Measurements from ENCODE around the gene ADRA2B.

ADRA2B gene

DNA sequence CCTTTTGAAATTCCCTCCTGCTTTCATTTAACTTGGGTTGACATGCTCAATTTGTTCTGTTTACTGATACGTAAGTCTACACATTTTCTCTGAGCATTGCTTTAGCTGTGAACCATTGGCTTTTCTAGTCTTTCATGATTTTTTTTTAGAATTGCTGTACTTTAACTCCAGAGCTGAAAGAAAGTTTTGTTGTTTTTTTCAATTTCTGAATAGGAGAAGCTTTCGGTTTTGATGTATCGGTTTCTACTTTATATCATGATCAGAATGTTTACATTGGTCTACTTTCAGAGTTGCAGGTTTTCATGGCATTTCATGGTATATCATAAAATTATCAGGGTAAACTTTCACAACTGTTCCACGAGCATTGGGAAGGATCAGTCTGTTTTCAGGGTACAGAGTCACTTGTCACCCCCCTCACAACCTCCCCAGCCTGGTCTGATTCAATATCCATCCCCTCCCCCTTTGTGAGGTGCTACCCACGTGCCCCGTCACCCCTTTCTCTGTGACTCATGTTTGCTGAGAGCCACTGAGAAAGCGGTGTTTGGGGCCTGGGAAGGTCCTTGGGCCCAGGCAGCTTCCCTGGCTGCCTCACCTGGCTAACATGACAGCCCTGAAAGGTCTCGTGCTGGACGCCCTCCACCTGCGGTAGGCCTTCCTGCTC is 14.9 kb upstream of the ADRA2B start:
- no peak for TF ChIP-seq CTCF (IDR thresholded peaks at IDR 0.05; ENCODE audit: low read depth, low read length)
- no peak for DNase-seq (ENCODE audit: low read depth, low spot score)
- in situ Hi-C loops (cut with HindIII; ENCODE audit: low sequenced_read_pairs) = no loop called here
- no peak overlapping the region for H3K4me3 ChIP-seq (ENCODE audit: low read depth, low read length)

DNA sequence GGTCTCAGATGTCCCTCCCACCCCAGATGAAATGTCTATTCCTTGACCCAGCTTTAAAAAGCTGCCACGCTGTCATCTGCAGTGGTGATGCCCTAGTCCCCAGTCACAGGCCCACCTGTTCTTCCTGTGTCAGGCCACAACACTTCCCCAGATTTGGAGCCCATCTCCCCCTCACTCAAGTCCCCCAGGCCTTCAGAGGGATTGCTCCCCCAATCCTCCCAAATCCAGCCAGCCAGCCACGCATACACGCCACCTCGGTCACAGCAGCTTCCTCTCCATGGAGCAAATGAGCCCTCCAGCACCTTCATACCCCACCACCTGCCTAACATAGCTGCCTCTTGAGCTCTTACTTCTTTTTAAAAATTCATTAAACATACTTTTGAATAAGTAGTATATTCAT is 14.1 kb upstream of the ADRA2B start:
- no peak for DNase-seq (ENCODE audit: low read depth, low spot score)
- in situ Hi-C loops (cut with HindIII; ENCODE audit: low sequenced_read_pairs) = no loop called here
- no peak overlapping the region for H3K4me3 ChIP-seq (ENCODE audit: low read depth, low read length)
- TF ChIP-seq CTCF (IDR thresholded peaks at IDR 0.05; ENCODE audit: low read depth, low read length) = no peak

GRCh38 chr2:96129528-96130120 is 13.3 kb upstream of the ADRA2B start:
- no peak overlapping the region for H3K4me3 ChIP-seq (ENCODE audit: low read depth, low read length)
- DNase-seq (ENCODE audit: low read depth, low spot score) = no peak
- no peak for TF ChIP-seq CTCF (IDR thresholded peaks at IDR 0.05; ENCODE audit: low read depth, low read length)
- in situ Hi-C loops (cut with HindIII; ENCODE audit: low sequenced_read_pairs) = no loop called here

GRCh38 chr2:96128456-96128855 is 12.1 kb upstream of the ADRA2B start:
- no peak for TF ChIP-seq CTCF (IDR thresholded peaks at IDR 0.05; ENCODE audit: low read depth, low read length)
- in situ Hi-C loops (cut with HindIII; ENCODE audit: low sequenced_read_pairs) = no loop called here
- H3K4me3 ChIP-seq (ENCODE audit: low read depth, low read length) = no peak overlapping the region

GRCh38 chr2:96124406-96125265 is 8.3 kb upstream of the ADRA2B start:
- DNase-seq (ENCODE audit: low read depth, low spot score) = no peak
- TF ChIP-seq CTCF (IDR thresholded peaks at IDR 0.05; ENCODE audit: low read depth, low read length) = no peak
- no peak overlapping the region for H3K4me3 ChIP-seq (ENCODE audit: low read depth, low read length)
- in situ Hi-C loops (cut with HindIII; ENCODE audit: low sequenced_read_pairs) = no loop called here

More at GRCh38 chr2:96128456-96128855, 12.1 kb upstream of the ADRA2B start:
- DNase-seq (ENCODE audit: low read depth, low spot score) = no peak

DNA sequence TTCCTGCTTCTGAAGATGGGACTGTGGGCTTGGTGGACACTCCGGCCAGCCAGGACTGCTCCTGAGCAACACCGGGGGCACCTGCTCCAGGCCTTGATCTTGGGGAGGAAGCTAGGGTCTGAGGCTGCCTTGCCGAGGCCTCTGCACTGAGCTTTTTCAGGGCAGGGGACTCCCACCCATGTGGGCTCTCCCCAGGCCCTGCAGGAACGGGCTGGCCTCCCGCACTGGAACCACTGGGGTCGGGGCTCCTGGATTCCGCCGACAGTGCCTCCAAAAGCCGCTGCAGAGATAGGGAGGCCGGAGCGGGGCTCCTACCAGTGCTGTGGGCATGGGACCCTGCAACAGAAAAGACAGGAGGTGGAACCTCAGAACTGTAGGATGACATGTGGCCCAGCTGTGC is 7.6 kb upstream of the ADRA2B start:
- DNase-seq (ENCODE audit: low read depth, low spot score) = no peak
- in situ Hi-C loops (cut with HindIII; ENCODE audit: low sequenced_read_pairs) = no loop called here
- H3K4me3 ChIP-seq (ENCODE audit: low read depth, low read length) = no peak overlapping the region
- TF ChIP-seq CTCF (IDR thresholded peaks at IDR 0.05; ENCODE audit: low read depth, low read length) = no peak
